Mammary epithelial cell (primary cell): ENCODE data around the gene SNX6.

ENCODE experiments used
- CTCF ChIP-seq, 2 donors: IDR thresholded peaks in 1 of 2; conservative IDR thresholded peaks in 1 of 2; 2 replicates each; pipeline ENCODE4 v1.5.1; 2011 to 2012; ENCODE audit warnings: inconsistent platforms in 2 of 2, low read length in 2 of 2, mild to moderate bottlenecking in 2 of 2, control low read depth in 1 of 2, low read depth in 1 of 2; ENCODE audit not compliant: insufficient read depth in 1 of 2; ENCODE audit errors: extremely low read depth in 1 of 2
- EZH2 ChIP-seq: IDR thresholded peaks from 2 replicates; pipeline ENCODE4 v1.6.1; 2012; ENCODE audit warnings: low read length, inconsistent platforms, borderline replicate concordance

GRCh38 chr14:34527591-34527990, 102.4 kb downstream of the SNX6 start:
- TF ChIP-seq CTCF (conservative IDR thresholded peaks at IDR 0.05 in 1 of 2, IDR thresholded peaks at IDR 0.05 in 1 of 2; ENCODE audit: extremely low read depth in 1 of 2, insufficient read depth in 1 of 2, low read depth in 1 of 2, low read length in 2 of 2) (no peak), EZH2 (no peak)
